A673 (cell line): Measurements from ENCODE around the gene UBQLN3. TPM values are rescaled to one million over a fixed set of nuclear protein-coding genes. Genes with fewer than 3 reads are reported as not detected.

ENCODE experiments used
- BruUV-seq: library from RNA; stranded (reverse); fragments of 400-500 nt; replicated peaks from 2 replicates; lab custom pipeline; 2021; lab: Mats Ljungman, UMichigan
- CTCF ChIA-PET: fragments of 300-600 bp; sonication (Branson Sonifier 250); formaldehyde crosslinking; loops from one replicate; lab custom pipeline; 2022; ENCODE audit warnings: antibody characterized with exemption; lab: Charles Lee
- POLR2A ChIA-PET: fragments of 300-600 bp; sonication (Branson Sonifier 250); formaldehyde crosslinking; loops from one replicate; lab custom pipeline; 2022; ENCODE audit warnings: antibody characterized with exemption; ENCODE audit not compliant: low non-redundant PET; lab: Charles Lee
- DNase-seq: peaks from one replicate; pipeline ENCODE4 v3.0.0-alpha.2; 2015; ENCODE audit warnings: low spot score
- H3K27ac ChIP-seq: fragments of 200-600 bp; sonication (generic); 2 replicates; pipeline ENCODE4 v1.5.1; 2016; ENCODE audit warnings: mixed run types, low read depth, mild to moderate bottlenecking, mixed read lengths, antibody characterized with exemption, low read length; ENCODE audit not compliant: poor library complexity, severe bottlenecking
- H3K27me3 ChIP-seq: fragments of 200-600 bp; sonication (generic); replicated peaks from 2 replicates; pipeline ENCODE4 v1.6.1; 2017; ENCODE audit warnings: mixed run types, low read depth, mild to moderate bottlenecking, mixed read lengths, antibody characterized with exemption, low read length; ENCODE audit not compliant: insufficient read depth, poor library complexity
- H3K36me3 ChIP-seq: fragments of 200-600 bp; sonication (generic); 2 replicates; pipeline ENCODE4 v1.6.1; 2016; ENCODE audit warnings: mixed run types, mild to moderate bottlenecking, mixed read lengths, antibody characterized with exemption, low read length; ENCODE audit not compliant: insufficient read depth, poor library complexity, severe bottlenecking
- H3K4me1 ChIP-seq: fragments of 200-600 bp; sonication (generic); 2 replicates; pipeline ENCODE4 v1.6.1; 2017; ENCODE audit warnings: mixed run types, mild to moderate bottlenecking, mixed read lengths, antibody characterized with exemption, low read length; ENCODE audit not compliant: insufficient read depth, poor library complexity, severe bottlenecking
- H3K4me3 ChIP-seq: fragments of 200-600 bp; sonication (generic); 2 replicates; pipeline ENCODE4 v1.5.1; 2016; ENCODE audit warnings: low read depth, mixed run types, mild to moderate bottlenecking, mixed read lengths, low read length; ENCODE audit not compliant: poor library complexity, severe bottlenecking
- H3K9me3 ChIP-seq: fragments of 200-600 bp; sonication (generic); 2 replicates; pipeline ENCODE4 v1.6.1; 2016; ENCODE audit warnings: mixed run types, low read depth, mild to moderate bottlenecking, mixed read lengths, antibody characterized with exemption, low read length; ENCODE audit not compliant: poor library complexity, severe bottlenecking
- CTCF ChIP-seq: fragments of 300-800, 200-600 bp; sonication (generic); conservative IDR thresholded peaks from 2 replicates; pipeline ENCODE4 v1.5.1; 2017; ENCODE audit warnings: low read depth, mild to moderate bottlenecking, antibody characterized with exemption, low read length, moderate library complexity, mixed read lengths
- EZH2 ChIP-seq: fragments of 200-600 bp; sonication (generic); IDR thresholded peaks from 2 replicates; pipeline ENCODE4 v1.6.1; 2017; ENCODE audit warnings: borderline replicate concordance, low read depth, mild to moderate bottlenecking, mixed read lengths, antibody characterized with exemption, low read length; ENCODE audit not compliant: poor library complexity, severe bottlenecking
- intact Hi-C: fragments of 100-400 bp; cut with micrococcal nuclease; formaldehyde crosslinking; loops from one replicate; pipeline ENCODE4 v1.10.0; 2022; ENCODE audit not compliant: unreplicated experiment
- total RNA-seq: library from RNA; stranded (reverse); gene quantifications from 2 replicates; pipeline ENCODE4 v1.2.3, GENCODE V29; 2021

UBQLN3 gene
- total RNA-seq, 1 experiment from 2014 or later: not detected

- no peaks in the 10 kb centered on the region for H3K9me3 ChIP-seq
- H3K4me1 ChIP-seq: no peaks in the 10 kb centered on the region
- no TSS peak for BruUV-seq
- intact Hi-C loops: no loop called here
- H3K4me3 ChIP-seq: no peak overlapping the region
- CTCF ChIA-PET: no interaction called here
- no peaks in the 10 kb centered on the region for H3K36me3 ChIP-seq
- DNase-seq: no peak
- no peaks in the 10 kb centered on the region for H3K27me3 ChIP-seq
- no peak overlapping the region for H3K27ac ChIP-seq
- no peak for TF ChIP-seq CTCF
- no peak for TF ChIP-seq EZH2
- POLR2A ChIA-PET: no interaction called here
Observed at GRCh38 chr11:5522308-5522707, 12.6 kb upstream of the UBQLN3 start.

- Histone ChIP-seq H3K4me3 (no peak overlapping the region), H3K27me3 (no peaks in the 10 kb centered on the region), H3K4me1 (no peaks in the 10 kb centered on the region), H3K36me3 (no peaks in the 10 kb centered on the region), H3K9me3 (no peaks in the 10 kb centered on the region), H3K27ac (no peak overlapping the region)
- intact Hi-C loops: no loop called here
- DNase-seq: no peak
- BruUV-seq: no TSS peak
- ChIA-PET POLR2A (no interaction called here), CTCF (interaction anchor here (0.6 kb wide), 1 partner anchor 45 kb away, joined by 4 read pairs; no protein-coding TSS in a partner anchor)
- TF ChIP-seq CTCF (no peak), EZH2 (no peak)
Observed at GRCh38 chr11:5521540-5521939, 11.8 kb upstream of the UBQLN3 start.

- ChIA-PET CTCF (no interaction called here), POLR2A (no interaction called here)
- Histone ChIP-seq H3K9me3 (no peaks in the 10 kb centered on the region), H3K4me3 (no peak within 1 kb of the TSS), H3K4me1 (no peaks in the 10 kb centered on the region), H3K36me3 (no peaks in the 10 kb centered on the region), H3K27ac (no peak within 1 kb of the TSS), H3K27me3 (no peaks in the 10 kb centered on the region)
- DNase-seq: no peak
- no peak for TF ChIP-seq EZH2
- no peak for TF ChIP-seq CTCF
- BruUV-seq: no TSS peak
- intact Hi-C loops: no loop called here
Observed at GRCh38 chr11:5516599-5516998, 6.8 kb upstream of the UBQLN3 start, which contains the start of gene UBQLNL. TSS of gene UBQLNL (minus strand) at chr11:5516699. CDS start at chr11:5516441, 258 bp downstream.
